CD8-positive, alpha-beta memory T cell (primary cell): Measurements from ENCODE around the gene ARHGAP45. TPM values are rescaled to one million over a fixed set of nuclear protein-coding genes. Genes with fewer than 3 reads are reported as not detected.

Source experiments
- CTCF ChIA-PET: fragments of 350-600 bp; sonication (Branson Sonifier 250); formaldehyde crosslinking; loops from one replicate; lab custom pipeline; 2021; ENCODE audit warnings: antibody characterized with exemption; lab: Charles Lee
- POLR2A ChIA-PET: fragments of 350-600 bp; sonication (Branson Sonifier 250); formaldehyde crosslinking; loops from one replicate; lab custom pipeline; 2021; ENCODE audit warnings: antibody characterized with exemption; lab: Charles Lee
- DNase-seq, 5 donors: peaks; one replicate each; pipeline versions ENCODE4 v3.0.0 to v3.0.0-alpha.2; 2020 to 2022; ENCODE audit warnings: mixed read lengths in 1 of 5
- H3K27ac ChIP-seq: one replicate; pipeline ENCODE4 v1.7.0; 2013; ENCODE audit warnings: low read depth, mild to moderate bottlenecking, low read length, moderate library complexity
- H3K27me3 ChIP-seq: 2 replicates; pipeline ENCODE4 v1.7.0; 2013; ENCODE audit warnings: low read length, mild to moderate bottlenecking; ENCODE audit not compliant: insufficient read depth, poor library complexity, severe bottlenecking
- H3K36me3 ChIP-seq: 2 replicates; pipeline ENCODE4 v1.7.0; 2013; ENCODE audit warnings: mild to moderate bottlenecking, low read length, moderate library complexity; ENCODE audit not compliant: insufficient read depth
- H3K4me1 ChIP-seq: 2 replicates; pipeline ENCODE4 v1.7.0; 2013; ENCODE audit warnings: mild to moderate bottlenecking, low read length, moderate library complexity; ENCODE audit not compliant: insufficient read depth
- H3K4me3 ChIP-seq: 2 replicates; pipeline ENCODE4 v1.7.0; 2013; ENCODE audit warnings: mild to moderate bottlenecking, low read length
- H3K9me3 ChIP-seq: 2 replicates; pipeline ENCODE4 v1.7.0; 2013; ENCODE audit warnings: mild to moderate bottlenecking, low read length
- H3K27ac Mint-ChIP-seq, 8 donors: one replicate each; pipeline ENCODE4 v1.8.0; 2020 to 2021; ENCODE audit warnings: mixed read lengths in 8 of 8, mild to moderate bottlenecking in 6 of 8, inconsistent platforms in 3 of 8, moderate library complexity in 3 of 8
- H3K27me3 Mint-ChIP-seq, 2 donors: one replicate each; pipeline ENCODE4 v1.8.0; 2020 to 2021; ENCODE audit warnings: mixed read lengths in 2 of 2, mild to moderate bottlenecking in 1 of 2, moderate library complexity in 1 of 2
- H3K36me3 Mint-ChIP-seq, 3 donors: one replicate each; pipeline ENCODE4 v1.8.0; 2020 to 2021; ENCODE audit warnings: mixed read lengths in 3 of 3, inconsistent platforms in 1 of 3, mild to moderate bottlenecking in 1 of 3
- H3K4me1 Mint-ChIP-seq, 3 donors: one replicate each; pipeline ENCODE4 v1.8.0; 2020 to 2021; ENCODE audit warnings: mixed read lengths in 3 of 3, inconsistent platforms in 1 of 3, mild to moderate bottlenecking in 1 of 3
- H3K4me3 Mint-ChIP-seq, 7 donors: one replicate each; pipeline ENCODE4 v1.8.0; 2020 to 2021; ENCODE audit warnings: mixed read lengths in 7 of 7, mild to moderate bottlenecking in 6 of 7, moderate library complexity in 4 of 7, inconsistent platforms in 2 of 7
- H3K9me3 Mint-ChIP-seq, 5 donors: one replicate each; pipeline ENCODE4 v1.8.0; 2020 to 2022; ENCODE audit warnings: mixed read lengths in 5 of 5, mild to moderate bottlenecking in 3 of 5, moderate library complexity in 2 of 5, inconsistent platforms in 1 of 5
- polyA plus RNA-seq: library from polyadenylated mRNA; unstranded; fragments of 300-500 nt; fragmentation: Illumina TruSeq; gene quantifications from one replicate; pipeline ENCODE4 v1.2.3, GENCODE V29; 2021
- total RNA-seq, 2 experiments: library from RNA; stranded (reverse); gene quantifications; one replicate each; pipeline ENCODE4 v1.2.3, GENCODE V29; 2021

Gene ARHGAP45
- total and polyA plus RNA-seq, 3 experiments from 2014 or later: 212 to 478 (median 220) TPM

GRCh38 chr19:1074544-1075283, 7.7 kb downstream of the ARHGAP45 start:
- H3K27ac ChIP-seq: peak overlapping the region; percentile 43
- H3K27me3 ChIP-seq: no peaks in the 10 kb centered on the region
- H3K4me1 ChIP-seq: peaks cover 80% of the 10 kb centered on the region
- ChIA-PET CTCF (interaction anchor here (0.6 to 18.7 kb wide), 8 partner anchors 9 to 170 kb away, joined by 3 to 264 read pairs (median 6); partner anchors contain the start of genes ARHGAP45 and ATP5F1D), POLR2A (interaction anchor here (0.5 to 18.2 kb wide), 19 partner anchors 3 to 808 kb away, joined by 3 to 737 read pairs (median 4); partner anchors contain the start of genes ABCA7, ARHGAP45, CIRBP and CNN2)
- Mint-ChIP-seq H3K27me3 (peaks cover 0 to 6% of the 10 kb centered on the region in 2 donors), H3K4me3 (peak overlapping the region in 6 of 7 donors; percentile 63 to 95 (median 74)), H3K27ac (peak overlapping the region; percentile 66 to 100 (median 96)), H3K9me3 (no peaks in the 10 kb centered on the region), H3K36me3 (peaks cover 16 to 68% (median 16%) of the 10 kb centered on the region in 3 donors), H3K4me1 (peaks cover 38 to 65% (median 47%) of the 10 kb centered on the region in 3 donors)
- peak overlapping the region; percentile 34 for H3K4me3 ChIP-seq
- H3K36me3 ChIP-seq: peaks cover 47% of the 10 kb centered on the region
- peak; percentile 92 to 98 (median 94) for DNase-seq
- no peaks in the 10 kb centered on the region for H3K9me3 ChIP-seq

DNA sequence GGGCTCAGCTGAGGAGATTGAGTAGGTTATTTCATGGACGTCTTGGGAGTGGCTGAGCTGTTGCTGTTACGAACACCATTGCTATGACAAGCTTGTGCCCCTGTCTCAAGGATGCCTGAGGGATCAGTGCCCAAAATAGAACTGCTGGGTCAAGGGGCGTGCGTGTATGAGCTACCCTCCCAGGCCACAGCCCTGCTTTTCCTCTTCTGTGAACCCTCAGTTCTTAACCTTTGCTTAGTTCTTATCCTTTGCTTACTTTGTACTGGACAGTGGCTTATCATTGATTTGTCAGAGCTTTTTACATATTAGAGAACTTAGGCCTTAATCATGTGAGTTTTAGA, 9.0 kb downstream of the ARHGAP45 start:
- Histone ChIP-seq H3K4me1 (peaks cover 82% of the 10 kb centered on the region), H3K36me3 (peaks cover 55% of the 10 kb centered on the region), H3K27me3 (no peaks in the 10 kb centered on the region), H3K9me3 (no peaks in the 10 kb centered on the region), H3K4me3 (peak overlapping the region; percentile 8), H3K27ac (peak overlapping the region; percentile 11)
- H3K4me1 Mint-ChIP-seq: peaks cover 43 to 74% (median 44%) of the 10 kb centered on the region in 3 donors
- POLR2A ChIA-PET: interaction anchor here (0.7 to 18.2 kb wide), 10 partner anchors 4 to 193 kb away, joined by 3 to 737 read pairs (median 14); partner anchors contain the start of genes ABCA7, ARHGAP45, CIRBP and CNN2
- H3K9me3 Mint-ChIP-seq: no peaks in the 10 kb centered on the region
- H3K27me3 Mint-ChIP-seq: peaks cover 0 to 6% of the 10 kb centered on the region in 2 donors
- H3K27ac Mint-ChIP-seq: peak overlapping the region; percentile 89 to 100 (median 97)
- CTCF ChIA-PET: interaction anchor here (1.3 to 18.7 kb wide), 9 partner anchors 10 to 213 kb away, joined by 3 to 264 read pairs (median 7); partner anchors contain the start of gene ARHGAP45
- DNase-seq: no peak
- H3K36me3 Mint-ChIP-seq: peaks cover 16 to 72% (median 16%) of the 10 kb centered on the region in 3 donors
- peak overlapping the region; percentile 63 to 95 (median 75) for H3K4me3 Mint-ChIP-seq

DNA sequence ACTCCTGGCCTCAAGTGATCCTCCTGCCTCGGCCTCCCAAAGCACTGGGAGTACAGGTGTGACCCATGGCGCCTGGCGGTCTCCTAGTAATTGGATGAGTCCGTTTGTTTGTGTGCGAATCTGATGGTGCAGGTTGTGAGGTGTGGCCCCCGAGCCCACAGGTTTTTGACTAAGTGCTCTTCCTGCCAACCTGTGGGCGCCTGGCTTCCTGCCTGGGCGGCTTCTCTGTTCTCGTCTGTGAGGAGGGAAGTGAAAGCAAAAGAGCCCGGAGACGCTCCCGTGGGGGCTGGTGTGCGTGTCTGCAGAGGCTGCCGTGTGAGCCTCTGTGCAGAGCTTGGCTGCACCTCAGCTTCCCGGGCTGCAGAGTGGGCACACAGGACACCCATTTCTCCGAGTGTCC, 10.0 kb downstream of the ARHGAP45 start:
- peak overlapping the region; percentile 91 for H3K27ac ChIP-seq
- no peaks in the 10 kb centered on the region for H3K27me3 ChIP-seq
- ChIA-PET CTCF (interaction anchor here (0.7 to 18.7 kb wide), 8 partner anchors 10 to 189 kb away, joined by 3 to 264 read pairs (median 8); partner anchors contain the start of genes ARHGAP45 and CNN2), POLR2A (interaction anchor here (0.6 to 18.2 kb wide), 12 partner anchors 5 to 416 kb away, joined by 3 to 737 read pairs (median 10); partner anchors contain the start of genes ABCA7, ARHGAP45, CIRBP and CNN2)
- H3K9me3 Mint-ChIP-seq: no peaks in the 10 kb centered on the region
- peaks cover 0 to 6% of the 10 kb centered on the region in 2 donors for H3K27me3 Mint-ChIP-seq
- peak overlapping the region; percentile 89 to 100 (median 97) for H3K27ac Mint-ChIP-seq
- peak overlapping the region; percentile 85 for H3K4me3 ChIP-seq
- peaks cover 63% of the 10 kb centered on the region for H3K36me3 ChIP-seq
- peak overlapping the region; percentile 83 to 95 (median 86) for H3K4me3 Mint-ChIP-seq
- H3K4me1 ChIP-seq: peaks cover 85% of the 10 kb centered on the region
- DNase-seq: peak; percentile 89 to 98 (median 96)
- H3K36me3 Mint-ChIP-seq: peaks cover 13 to 75% (median 13%) of the 10 kb centered on the region in 3 donors
- H3K9me3 ChIP-seq: no peaks in the 10 kb centered on the region
- peaks cover 40 to 77% (median 41%) of the 10 kb centered on the region in 3 donors for H3K4me1 Mint-ChIP-seq

- no peaks in the 10 kb centered on the region for H3K9me3 Mint-ChIP-seq
- peak in 4 of 5 donors; percentile 44 to 82 (median 60) for DNase-seq
- Histone ChIP-seq H3K36me3 (peaks cover 59% of the 10 kb centered on the region), H3K4me3 (peak overlapping the region; percentile 47), H3K27ac (peak overlapping the region; percentile 9), H3K27me3 (no peaks in the 10 kb centered on the region), H3K9me3 (no peaks in the 10 kb centered on the region), H3K4me1 (peaks cover 78% of the 10 kb centered on the region)
- POLR2A ChIA-PET: interaction anchor here (1.0 to 18.2 kb wide), 6 partner anchors 3 to 189 kb away, joined by 3 to 737 read pairs (median 74); partner anchors contain the start of genes ABCA7, ARHGAP45, CIRBP and CNN2
- H3K27me3 Mint-ChIP-seq: peaks cover 0 to 6% of the 10 kb centered on the region in 2 donors
- peak overlapping the region; percentile 37 to 100 (median 86) for H3K27ac Mint-ChIP-seq
- peak overlapping the region; percentile 61 to 95 (median 83) for H3K4me3 Mint-ChIP-seq
- peaks cover 33 to 70% (median 39%) of the 10 kb centered on the region in 3 donors for H3K4me1 Mint-ChIP-seq
- CTCF ChIA-PET: interaction anchor here (1.1 to 18.7 kb wide), 6 partner anchors 8 to 58 kb away, joined by 3 to 264 read pairs (median 6); partner anchors contain the start of gene ARHGAP45
- peaks cover 10 to 74% (median 12%) of the 10 kb centered on the region in 3 donors for H3K36me3 Mint-ChIP-seq
These were observed 12.7 kb downstream of the ARHGAP45 start for GRCh38 chr19:1079566-1080111.

DNA sequence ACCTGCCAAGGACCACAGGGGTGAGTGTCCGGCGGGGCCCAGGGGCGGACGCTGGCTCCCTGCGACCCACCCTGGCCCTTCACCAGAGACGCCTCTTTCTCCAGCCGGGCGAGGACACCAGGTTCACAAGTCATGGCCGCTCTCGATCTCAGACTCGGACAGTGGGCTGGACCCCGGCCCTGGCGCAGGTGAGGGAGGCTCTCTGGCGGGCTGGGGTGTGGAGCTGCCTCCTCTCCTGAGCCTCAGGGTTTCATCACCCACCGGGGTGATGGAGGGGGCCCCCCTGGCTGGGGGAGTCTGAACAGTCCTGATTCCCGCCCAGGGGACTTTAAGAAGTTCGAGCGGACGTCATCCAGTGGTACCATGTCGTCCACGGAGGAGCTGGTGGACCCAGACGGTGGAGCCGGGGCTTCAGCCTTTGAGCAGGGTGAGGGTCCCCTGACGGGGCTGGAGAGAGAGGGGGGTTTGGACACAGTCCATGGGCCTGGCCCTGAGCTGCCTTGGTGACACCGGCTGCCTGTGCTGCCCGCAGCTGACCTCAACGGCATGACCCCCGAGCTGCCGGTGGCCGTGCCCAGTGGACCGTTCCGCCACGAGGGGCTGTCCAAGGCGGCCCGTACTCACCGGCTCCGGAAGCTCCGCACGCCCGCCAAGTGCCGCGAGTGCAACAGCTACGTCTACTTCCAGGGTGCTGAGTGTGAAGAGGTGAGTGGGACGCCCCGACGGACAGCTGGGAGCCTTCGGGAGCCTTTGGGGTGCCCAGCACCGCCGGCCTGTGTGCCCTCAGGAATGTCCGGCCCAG, 13.6 kb downstream of the ARHGAP45 start:
- H3K4me1 ChIP-seq: peaks cover 70% of the 10 kb centered on the region
- POLR2A ChIA-PET: interaction anchor here (0.6 to 18.2 kb wide), 11 partner anchors 2 to 189 kb away, joined by 3 to 737 read pairs (median 4); partner anchors contain the start of genes ABCA7, ARHGAP45, CIRBP and CNN2
- H3K36me3 Mint-ChIP-seq: peaks cover 8 to 79% (median 10%) of the 10 kb centered on the region in 3 donors
- H3K27me3 ChIP-seq: no peaks in the 10 kb centered on the region
- H3K36me3 ChIP-seq: peaks cover 62% of the 10 kb centered on the region
- H3K9me3 Mint-ChIP-seq: no peaks in the 10 kb centered on the region
- peak overlapping the region in 7 of 8 donors; percentile 21 to 82 (median 61) for H3K27ac Mint-ChIP-seq
- peaks cover 39 to 75% (median 45%) of the 10 kb centered on the region in 3 donors for H3K4me1 Mint-ChIP-seq
- H3K4me3 ChIP-seq: no peak overlapping the region
- peak overlapping the region in 5 of 7 donors; percentile 29 to 69 (median 44) for H3K4me3 Mint-ChIP-seq
- peaks cover 0 to 7% of the 10 kb centered on the region in 2 donors for H3K27me3 Mint-ChIP-seq
- H3K27ac ChIP-seq: no peak overlapping the region
- CTCF ChIA-PET: interaction anchor here (1.1 to 18.7 kb wide), 9 partner anchors 7 to 59 kb away, joined by 3 to 264 read pairs (median 4); partner anchors contain the start of genes ABCA7 and ARHGAP45
- H3K9me3 ChIP-seq: no peaks in the 10 kb centered on the region
- peak in 2 of 5 donors; percentile 27 to 53 for DNase-seq

DNA sequence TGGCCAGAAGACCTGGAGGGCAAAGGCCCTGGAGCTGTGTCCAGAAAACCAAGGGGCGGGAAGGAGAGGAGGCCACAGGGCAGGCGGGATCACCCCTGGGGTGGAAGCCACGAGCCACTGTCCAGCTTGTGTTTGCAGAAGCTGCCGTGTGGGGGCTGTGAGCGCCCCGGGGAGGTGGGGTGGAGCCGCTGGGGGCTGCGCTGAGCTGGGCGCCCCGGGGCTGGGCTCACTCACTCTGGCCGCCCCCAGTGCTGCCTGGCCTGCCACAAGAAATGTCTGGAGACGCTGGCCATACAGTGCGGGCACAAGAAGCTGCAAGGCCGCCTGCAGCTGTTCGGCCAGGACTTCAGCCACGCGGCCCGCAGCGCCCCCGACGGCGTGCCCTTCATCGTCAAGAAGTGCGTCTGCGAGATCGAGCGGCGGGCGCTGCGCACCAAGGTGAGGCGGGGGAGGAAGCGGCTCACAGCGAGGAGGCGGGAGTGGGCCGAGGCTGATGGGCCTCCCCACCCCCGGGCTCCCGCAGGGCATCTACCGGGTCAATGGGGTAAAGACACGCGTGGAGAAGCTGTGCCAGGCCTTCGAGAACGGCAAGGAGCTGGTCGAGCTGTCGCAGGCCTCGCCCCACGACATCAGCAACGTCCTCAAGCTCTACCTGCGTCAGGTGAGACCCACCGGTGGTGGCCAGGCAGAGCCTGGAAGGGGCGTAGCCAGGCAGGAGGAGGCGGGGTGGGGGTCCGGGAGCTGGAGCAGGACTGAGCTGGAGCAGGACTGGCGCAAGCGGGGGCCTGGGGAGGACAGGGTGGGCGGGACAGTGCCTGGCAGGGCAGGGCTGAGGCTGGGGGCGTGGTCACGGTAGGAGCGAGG, 14.6 kb downstream of the ARHGAP45 start:
- Mint-ChIP-seq H3K4me1 (peaks cover 32 to 76% (median 36%) of the 10 kb centered on the region in 3 donors), H3K4me3 (peak overlapping the region; percentile 39 to 90 (median 57)), H3K27ac (peak overlapping the region; percentile 75 to 93 (median 82)), H3K27me3 (peaks cover 0 to 7% of the 10 kb centered on the region in 2 donors), H3K36me3 (peaks cover 2 to 80% (median 3%) of the 10 kb centered on the region in 3 donors), H3K9me3 (no peaks in the 10 kb centered on the region)
- Histone ChIP-seq H3K27me3 (no peaks in the 10 kb centered on the region), H3K36me3 (peaks cover 61% of the 10 kb centered on the region), H3K4me3 (no peak overlapping the region), H3K9me3 (no peaks in the 10 kb centered on the region), H3K27ac (peak overlapping the region; percentile 24), H3K4me1 (peaks cover 66% of the 10 kb centered on the region)
- DNase-seq: peak in 1 of 5 donors; percentile 56
- CTCF ChIA-PET: interaction anchor here (1.4 to 18.7 kb wide), 7 partner anchors 6 to 54 kb away, joined by 3 to 264 read pairs (median 7); partner anchors contain the start of gene ARHGAP45
- POLR2A ChIA-PET: interaction anchor here (0.6 to 18.2 kb wide), 10 partner anchors 9 to 224 kb away, joined by 3 to 737 read pairs (median 4); partner anchors contain the start of genes ABCA7, ARHGAP45 and CNN2
